ENCODE measurements around the gene PORCN.

PORCN gene

GRCh38 chrX:48477960-48478755 is 30.6 kb upstream of the PORCN start:
- DNase-seq = no peak

- DNase-seq = no peak
These were observed 30.0 kb upstream of the PORCN start for GRCh38 chrX:48478806-48479205.

- no peak for DNase-seq
These were observed 28.6 kb upstream of the PORCN start for GRCh38 chrX:48480142-48480541.

- no peak for DNase-seq
These were observed 28.2 kb upstream of the PORCN start for GRCh38 chrX:48480583-48480982.

GRCh38 chrX:48482526-48482925 is 26.3 kb upstream of the PORCN start:
- DNase-seq = no peak

- DNase-seq = no peak
These were observed 21.4 kb upstream of the PORCN start for GRCh38 chrX:48487362-48487798.

GRCh38 chrX:48488034-48488433 is 20.8 kb upstream of the PORCN start:
- no peak for DNase-seq

- DNase-seq = no peak
These were observed 19.5 kb upstream of the PORCN start for GRCh38 chrX:48489296-48489695.

- no peak for DNase-seq
These were observed 18.9 kb upstream of the PORCN start for GRCh38 chrX:48489892-48490291.

- no peak for DNase-seq
These were observed 18.1 kb upstream of the PORCN start for GRCh38 chrX:48490661-48491060.

- no peak for DNase-seq
These were observed 17.0 kb upstream of the PORCN start for GRCh38 chrX:48491809-48492208.

GRCh38 chrX:48492293-48492910 is 16.4 kb upstream of the PORCN start:
- DNase-seq = no peak

- peak; percentile 62 for DNase-seq
These were observed 14.9 kb upstream of the PORCN start for GRCh38 chrX:48493890-48494364.

GRCh38 chrX:48496660-48497059 is 12.1 kb upstream of the PORCN start:
- no peak for DNase-seq

- DNase-seq = no peak
These were observed 10.9 kb upstream of the PORCN start for GRCh38 chrX:48497871-48498270.

- peak; percentile 1 for DNase-seq
These were observed 10.4 kb upstream of the PORCN start for GRCh38 chrX:48498374-48498809.

- DNase-seq = no peak
These were observed 4.5 kb upstream of the PORCN start for GRCh38 chrX:48504261-48504660.

GRCh38 chrX:48505481-48505880 is 3.3 kb upstream of the PORCN start:
- no peak for DNase-seq

- DNase-seq = no peak
These were observed 1.5 kb upstream of the PORCN start for GRCh38 chrX:48507246-48507645.

GRCh38 chrX:48509245-48509590 is 426 bp downstream of the PORCN start:
- peak; percentile 6 for DNase-seq

GRCh38 chrX:48509619-48510018 is 827 bp downstream of the PORCN start:
- no peak for DNase-seq

- DNase-seq = peak; percentile 0
These were observed 2.8 kb downstream of the PORCN start for GRCh38 chrX:48511560-48511959.

- DNase-seq = no peak
These were observed 3.7 kb downstream of the PORCN start for GRCh38 chrX:48512371-48512935.

GRCh38 chrX:48513670-48514069 is 4.9 kb downstream of the PORCN start:
- no peak for DNase-seq
